Breast epithelium (tissue), 3 donors: ENCODE results near the gene C2CD5.

Experiments used
- POLR2A ChIP-seq: fragments of 450-650 bp; IDR thresholded peaks from one replicate; pipeline ENCODE4 v1.6.1; 2016; ENCODE audit warnings: antibody characterized with exemption, mild to moderate bottlenecking, moderate library complexity
- TF ChIP-seq, protein P1 (sequence below), 3 donors: fragments of 450-650 bp; IDR thresholded peaks; one replicate each; pipeline ENCODE4 v1.5.1; 2016 to 2017; ENCODE audit warnings: antibody characterized with exemption in 3 of 3, mild to moderate bottlenecking in 3 of 3, moderate library complexity in 3 of 3

DNA sequence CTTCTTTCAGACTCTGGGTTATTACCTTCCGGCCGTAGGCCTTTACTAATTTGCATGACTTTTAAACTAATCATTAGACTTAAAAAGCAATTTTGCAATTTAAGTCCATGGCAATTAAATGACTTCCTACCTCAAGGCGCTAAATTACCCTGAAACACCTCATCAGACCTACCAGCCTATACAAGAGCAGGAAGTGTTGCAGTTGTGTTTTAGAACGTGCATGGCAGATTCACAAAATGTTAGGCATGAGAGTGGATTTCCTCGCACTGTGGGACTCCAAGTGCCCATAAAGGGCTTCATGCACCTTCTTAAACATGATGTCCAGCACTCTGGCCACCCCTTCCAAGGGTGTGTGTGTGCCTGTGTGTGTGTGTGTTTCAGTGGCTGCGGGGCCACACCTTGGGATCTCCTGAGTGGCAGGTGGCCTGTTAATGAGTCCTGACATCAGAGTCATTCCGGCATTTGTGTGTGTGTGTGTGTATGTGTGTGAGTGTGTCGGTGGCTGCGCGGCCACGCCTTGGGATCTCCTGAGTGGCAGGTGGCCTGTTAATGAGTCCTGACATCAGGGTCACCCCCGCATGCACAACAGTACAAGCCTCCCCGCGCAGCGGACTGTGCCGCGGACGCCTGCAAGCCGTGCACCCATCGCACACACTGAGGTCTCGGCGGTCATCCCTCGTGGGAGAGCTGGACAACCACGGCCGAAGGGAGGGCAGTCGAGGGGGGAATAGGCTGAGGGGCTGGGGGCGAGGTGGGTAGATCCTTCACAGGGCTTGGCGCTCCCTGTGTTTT, 900 bp downstream of the C2CD5 start:
- TF ChIP-seq, protein P1, sequence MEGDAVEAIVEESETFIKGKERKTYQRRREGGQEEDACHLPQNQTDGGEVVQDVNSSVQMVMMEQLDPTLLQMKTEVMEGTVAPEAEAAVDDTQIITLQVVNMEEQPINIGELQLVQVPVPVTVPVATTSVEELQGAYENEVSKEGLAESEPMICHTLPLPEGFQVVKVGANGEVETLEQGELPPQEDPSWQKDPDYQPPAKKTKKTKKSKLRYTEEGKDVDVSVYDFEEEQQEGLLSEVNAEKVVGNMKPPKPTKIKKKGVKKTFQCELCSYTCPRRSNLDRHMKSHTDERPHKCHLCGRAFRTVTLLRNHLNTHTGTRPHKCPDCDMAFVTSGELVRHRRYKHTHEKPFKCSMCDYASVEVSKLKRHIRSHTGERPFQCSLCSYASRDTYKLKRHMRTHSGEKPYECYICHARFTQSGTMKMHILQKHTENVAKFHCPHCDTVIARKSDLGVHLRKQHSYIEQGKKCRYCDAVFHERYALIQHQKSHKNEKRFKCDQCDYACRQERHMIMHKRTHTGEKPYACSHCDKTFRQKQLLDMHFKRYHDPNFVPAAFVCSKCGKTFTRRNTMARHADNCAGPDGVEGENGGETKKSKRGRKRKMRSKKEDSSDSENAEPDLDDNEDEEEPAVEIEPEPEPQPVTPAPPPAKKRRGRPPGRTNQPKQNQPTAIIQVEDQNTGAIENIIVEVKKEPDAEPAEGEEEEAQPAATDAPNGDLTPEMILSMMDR (IDR thresholded peaks at IDR 0.05), result no peak
- no peak for TF ChIP-seq POLR2A
